IMR-90 (cell line): Measurements from ENCODE around the gene RAD18. TPM values are rescaled to one million over a fixed set of nuclear protein-coding genes. Genes with fewer than 3 reads are reported as not detected.

Source experiments
- ATAC-seq: fragments of 200-7000 bp; cut with Tn5 transposase; 2 replicates; pipeline ENCODE4 v1.9.1; 2020; ENCODE audit warnings: low read depth, mild to moderate bottlenecking, moderate library complexity
- BruUV-seq: library from RNA; stranded (reverse); fragments of 400-500 nt; replicated peaks from 2 replicates; lab custom pipeline; 2021; lab: Mats Ljungman, UMichigan
- CTCF ChIA-PET: fragments of 300-600 bp; formaldehyde crosslinking; extraction: SDS; loops from one replicate; lab custom pipeline; 2021; ENCODE audit warnings: antibody characterized with exemption; lab: Yijun Ruan, JAX
- POLR2A ChIA-PET: fragments of 300-600 bp; sonication (Branson Sonifier 250); formaldehyde crosslinking; loops from one replicate; lab custom pipeline; 2022; ENCODE audit warnings: antibody characterized with exemption; ENCODE audit not compliant: unreplicated experiment; lab: Charles Lee
- DNase-seq: peaks from one replicate; pipeline ENCODE4 v3.0.0; 2013
- H2AFZ ChIP-seq: replicated peaks from 2 replicates; pipeline ENCODE3; 2013; ENCODE audit warnings: low read length, mild to moderate bottlenecking; ENCODE audit not compliant: poor library complexity
- H2AK5ac ChIP-seq: 2 replicates; pipeline ENCODE4 v1.6.1; 2013; ENCODE audit warnings: low read depth, low read length, inconsistent platforms
- H2AK9ac ChIP-seq: replicated peaks from 2 replicates; pipeline ENCODE3; 2013; ENCODE audit warnings: mild to moderate bottlenecking, low read depth, low read length, moderate library complexity; ENCODE audit not compliant: poor library complexity
- H2BK120ac ChIP-seq: 2 replicates; pipeline ENCODE4 v1.6.1; 2013; ENCODE audit warnings: low read depth, low read length, inconsistent platforms
- H2BK15ac ChIP-seq: 3 replicates; pipeline ENCODE4 v1.6.1; 2013; ENCODE audit warnings: low read depth, low read length, inconsistent platforms
- H2BK20ac ChIP-seq: 2 replicates; pipeline ENCODE4 v1.6.1; 2013; ENCODE audit warnings: low read depth, mild to moderate bottlenecking, inconsistent platforms, low read length, moderate library complexity
- H2BK5ac ChIP-seq: 2 replicates; pipeline ENCODE4 v1.6.1; 2013; ENCODE audit warnings: mild to moderate bottlenecking, low read depth, low read length, inconsistent platforms; ENCODE audit not compliant: poor library complexity, severe bottlenecking
- H3K14ac ChIP-seq: replicated peaks from 2 replicates; pipeline ENCODE4 v1.6.1; 2013; ENCODE audit warnings: low read depth, low read length, inconsistent platforms
- H3K18ac ChIP-seq: 2 replicates; pipeline ENCODE4 v1.6.1; 2013; ENCODE audit warnings: low read depth, low read length, control low read depth
- H3K23ac ChIP-seq: 2 replicates; pipeline ENCODE4 v1.6.1; 2013; ENCODE audit warnings: low read depth, low read length, inconsistent platforms
- H3K27ac ChIP-seq: 2 replicates; pipeline ENCODE4 v1.5.1; 2013; ENCODE audit warnings: mild to moderate bottlenecking, control low read depth, low read length; ENCODE audit not compliant: insufficient read depth
- H3K27me3 ChIP-seq: 2 replicates; pipeline ENCODE4 v1.6.1; 2013; ENCODE audit warnings: low read length; ENCODE audit not compliant: control insufficient read depth, insufficient read depth
- H3K36me3 ChIP-seq: 2 replicates; pipeline ENCODE4 v1.6.1; 2013; ENCODE audit warnings: low read length, mixed read lengths; ENCODE audit not compliant: control insufficient read depth, insufficient read depth
- H3K4ac ChIP-seq: 2 replicates; pipeline ENCODE4 v1.6.1; 2013; ENCODE audit warnings: low read depth, low read length, inconsistent platforms
- H3K4me1 ChIP-seq: 2 replicates; pipeline ENCODE4 v1.6.1; 2013; ENCODE audit warnings: low read length, mixed read lengths; ENCODE audit not compliant: control insufficient read depth, insufficient read depth
- H3K4me2 ChIP-seq: 2 replicates; pipeline ENCODE4 v1.6.1; 2013; ENCODE audit warnings: low read depth, mild to moderate bottlenecking, control low read depth, low read length, moderate library complexity
- H3K4me3 ChIP-seq: 2 replicates; pipeline ENCODE4 v1.5.1; 2013; ENCODE audit warnings: low read depth, mild to moderate bottlenecking, control low read depth, low read length, moderate library complexity; ENCODE audit not compliant: insufficient read depth
- H3K56ac ChIP-seq: 2 replicates; pipeline ENCODE4 v1.6.1; 2013; ENCODE audit warnings: low read length, inconsistent platforms; ENCODE audit not compliant: insufficient read depth; ENCODE audit errors: extremely low read depth
- H3K79me1 ChIP-seq, 2 experiments: 2 replicates each; pipeline ENCODE4 v1.6.1; 2013; ENCODE audit warnings: low read length in 2 of 2, inconsistent platforms in 1 of 2, low read depth in 1 of 2
- H3K9ac ChIP-seq: 2 replicates; pipeline ENCODE4 v1.6.1; 2013; ENCODE audit warnings: low read depth, low read length, control low read depth
- H3K9me1 ChIP-seq: 2 replicates; pipeline ENCODE4 v1.6.1; 2013; ENCODE audit warnings: low read length, inconsistent platforms; ENCODE audit not compliant: insufficient read depth
- H3K9me3 ChIP-seq: 2 replicates; pipeline ENCODE4 v1.6.1; 2013; ENCODE audit warnings: low read length; ENCODE audit not compliant: control insufficient read depth, insufficient read depth
- H4K20me1 ChIP-seq: 2 replicates; pipeline ENCODE4 v1.6.1; 2013; ENCODE audit warnings: low read length, inconsistent platforms; ENCODE audit not compliant: insufficient read depth
- H4K5ac ChIP-seq: 2 replicates; pipeline ENCODE4 v1.6.1; 2013; ENCODE audit warnings: mild to moderate bottlenecking, low read depth, low read length, control low read depth
- H4K8ac ChIP-seq, 2 experiments: 2 replicates each; pipeline ENCODE4 v1.6.1; 2013; ENCODE audit warnings: low read depth in 2 of 2, low read length in 2 of 2, control low read depth in 1 of 2, inconsistent platforms in 1 of 2
- H4K91ac ChIP-seq: 2 replicates; pipeline ENCODE4 v1.6.1; 2013; ENCODE audit warnings: low read depth, low read length, inconsistent platforms; ENCODE audit not compliant: insufficient read depth
- CEBPB ChIP-seq: IDR thresholded peaks from 2 replicates; pipeline ENCODE4 v1.6.1; 2012; ENCODE audit warnings: low read depth, low read length, improper control_type of control experiment
- FOS ChIP-seq: fragments of 150-350 bp; IDR thresholded peaks from 2 replicates; pipeline ENCODE4 v1.6.1; 2016; ENCODE audit warnings: low read depth, low read length
- MAZ ChIP-seq: IDR thresholded peaks from 2 replicates; pipeline ENCODE4 v1.6.1; 2012; ENCODE audit warnings: low read depth, mild to moderate bottlenecking, low read length, improper control_type of control experiment, moderate library complexity, borderline replicate concordance
- MXI1 ChIP-seq: IDR thresholded peaks from 2 replicates; pipeline ENCODE4 v1.6.1; 2012; ENCODE audit warnings: low read depth, mild to moderate bottlenecking, low read length, moderate library complexity, borderline replicate concordance
- RCOR1 ChIP-seq: IDR thresholded peaks from 2 replicates; pipeline ENCODE4 v1.6.1; 2012; ENCODE audit warnings: mild to moderate bottlenecking, low read length, improper control_type of control experiment; ENCODE audit not compliant: insufficient replicate concordance
- RFX5 ChIP-seq: IDR thresholded peaks from 2 replicates; pipeline ENCODE4 v1.8.0; 2012; ENCODE audit warnings: low read depth, mild to moderate bottlenecking, low read length, moderate library complexity
- WGBS, 2 experiments: methylation state at CpG; one replicate each; pipeline versions ENCODE4 v1.1.5 to v1.1.7; 2013; ENCODE audit warnings: missing lambda C conversion rate in 2 of 2; ENCODE audit not compliant: insufficient read length in 1 of 2; ENCODE audit errors: extremely low coverage in 2 of 2; 5-methylcytosine and 5-hydroxymethylcytosine counted together
- dilution Hi-C: fragments of 300-500 bp; cut with HindIII; formaldehyde crosslinking; loops from one replicate; pipeline ENCODE4 v1.14.3; 2018; ENCODE audit warnings: low sequenced_read_pairs; ENCODE audit not compliant: unreplicated experiment
- in situ Hi-C: fragments of 300-500 bp; cut with MboI; formaldehyde crosslinking; loops from 3 replicates; pipeline ENCODE4 v1.14.3; 2019; ENCODE audit warnings: low sequenced_read_pairs, inconsistent platforms, mixed read lengths
- intact Hi-C: fragments of 100-400 bp; cut with micrococcal nuclease; formaldehyde crosslinking; loops from 2 replicates; pipeline ENCODE4 v1.10.0; 2022
- polyA plus RNA-seq, 3 experiments: library from polyadenylated mRNA; depleted of rRNA; stranded (reverse); fragments of >200 nt; gene quantifications; 2 replicates each; pipeline ENCODE4 v1.2.3, GENCODE V29; 2012; ENCODE audit warnings: low replicate concordance in 1 of 3
- total RNA-seq: library from RNA; depleted of rRNA; stranded (reverse); fragments of >200 nt; gene quantifications from 2 replicates; pipeline ENCODE4 v1.2.3, GENCODE V29; 2012

Gene RAD18
- total and polyA plus RNA-seq, 2 of the 4 experiments (the other 2 are of a cell fraction) = 8.2 to 17.2 TPM

DNA sequence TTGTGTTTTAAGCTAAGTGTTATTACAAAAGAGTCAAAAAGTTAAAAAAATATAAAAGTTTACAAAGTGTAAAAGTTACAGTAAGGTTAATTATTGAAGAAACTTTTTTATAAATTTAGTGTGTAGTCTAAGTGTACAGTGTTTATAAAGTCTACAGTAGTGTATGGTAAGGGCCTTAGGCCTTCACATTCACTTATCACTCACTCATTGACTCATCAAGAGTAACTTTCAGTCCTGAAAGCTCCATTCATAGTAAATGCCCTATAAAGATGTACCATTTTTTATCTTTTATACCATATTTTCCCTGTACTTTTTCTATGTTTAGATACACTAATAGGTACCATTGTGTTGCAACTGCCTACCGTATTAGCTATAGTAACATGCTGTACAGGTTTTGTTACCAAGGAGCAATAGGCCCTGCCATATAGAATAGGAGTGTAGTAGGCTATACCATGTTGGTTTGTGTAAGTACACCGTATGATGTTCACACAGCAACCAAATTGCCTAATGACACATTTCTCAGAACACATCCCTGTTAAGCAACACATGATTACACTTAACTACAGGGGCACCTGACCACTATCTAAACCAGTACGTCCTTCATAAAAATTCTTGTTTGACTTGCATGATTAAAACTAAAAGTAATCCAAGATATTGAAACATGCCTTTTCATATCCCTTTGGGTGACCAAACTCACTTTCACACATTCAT is 17.2 kb downstream of the RAD18 start:
- peaks cover 20 to 24% of the 10 kb centered on the region in 2 experiments; a peak in 3 of 4 replicates for H3K79me1 ChIP-seq
- no peak for ATAC-seq
- POLR2A ChIA-PET = no interaction called here

More for the DNA sequence above, 17.2 kb downstream of the RAD18 start:
- intact Hi-C loops = no loop called here
- peaks cover 3% of the 10 kb centered on the region; the same call in 1 of the 2 replicates for H3K4me1 ChIP-seq
- no peak overlapping the region for H2AK5ac ChIP-seq
- no peaks in the 10 kb centered on the region; the same call in 1 of the 2 replicates for H3K9me3 ChIP-seq
- H3K36me3 ChIP-seq = peaks cover 5% of the 10 kb centered on the region; the same call in 1 of the 2 replicates
- no peak overlapping the region for H2BK120ac ChIP-seq
- H3K18ac ChIP-seq = no peak overlapping the region
- H3K9ac ChIP-seq = no peak overlapping the region
- DNase-seq = no peak
- no peak overlapping the region for H4K91ac ChIP-seq
- H3K27me3 ChIP-seq = no peaks in the 10 kb centered on the region
- no peak overlapping the region for H3K14ac ChIP-seq
- no peak overlapping the region for H3K4me2 ChIP-seq
- no peak overlapping the region for H2AK9ac ChIP-seq
- dilution Hi-C loops = no loop called here
- TF ChIP-seq RFX5 (no peak), FOS (no peak), MXI1 (no peak), CEBPB (0 out of 2 replicates have a peak, but pooled peaks have one; percentile 5), MAZ (no peak), RCOR1 (no peak)
- in situ Hi-C loops = no loop called here
- no peak overlapping the region for H4K8ac ChIP-seq
- H2AFZ ChIP-seq = no peak overlapping the region
- H4K20me1 ChIP-seq = no peaks in the 10 kb centered on the region
- no peak overlapping the region for H3K23ac ChIP-seq
- H3K56ac ChIP-seq = no peak overlapping the region
- H3K4ac ChIP-seq = no peak overlapping the region
- no peak overlapping the region for H3K27ac ChIP-seq
- CTCF ChIA-PET = interaction anchor here (0.7 to 3.9 kb wide), 3 partner anchors 8 to 177 kb away, joined by 3 to 15 read pairs (median 3); partner anchors contain the start of gene OXTR
- no peak overlapping the region for H2BK15ac ChIP-seq
- no peak overlapping the region for H4K5ac ChIP-seq
- no TSS peak for BruUV-seq
- no peak overlapping the region for H3K4me3 ChIP-seq
- H3K9me1 ChIP-seq = no peaks in the 10 kb centered on the region
- no CpG with 5 or more reads among the region's 3 CpGs for WGBS, 2 experiments
- peak overlapping the region; percentile 41 for H2BK5ac ChIP-seq
- H2BK20ac ChIP-seq = no peak overlapping the region
